Measurements from ENCODE around the gene MRPS6.

DNA sequence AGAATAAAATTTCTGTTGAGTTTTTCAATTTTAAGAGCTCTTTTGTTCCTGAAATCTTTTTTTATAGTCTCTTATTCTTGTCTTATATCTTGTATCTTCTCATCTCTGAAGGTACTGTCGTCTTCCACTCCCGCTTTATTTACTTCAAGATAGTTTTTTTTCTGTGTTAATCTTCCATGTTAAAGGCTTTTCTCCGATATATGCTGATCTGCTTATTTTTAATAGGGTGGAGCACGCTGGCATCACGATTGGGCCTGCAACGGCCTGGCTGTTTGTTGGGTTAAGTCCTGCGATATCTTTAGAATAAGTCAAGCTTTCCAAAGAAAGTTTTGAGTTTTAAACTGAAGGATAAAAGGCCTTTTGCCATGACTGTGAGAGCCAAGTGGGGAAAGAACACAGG lies 35.7 kb downstream of the MRPS6 start:
- TF ChIP-seq GATA2 (IDR thresholded peaks at IDR 0.05; ENCODE audit: low read depth, low read length) (no peak), GATA3 (IDR thresholded peaks at IDR 0.05; ENCODE audit: low read depth, low read length) (no peak)

Data from SH-SY5Y (cell line).